GM23338 (cell line): ENCODE measurements around the gene HIVEP3.

ENCODE experiments used
- CREB1 ChIP-seq: fragments of 250-450 bp; sonication (Bioruptor Pico); IDR thresholded peaks from 2 replicates; pipeline ENCODE4 v1.5.0; 2020; ENCODE audit warnings: low read depth, mild to moderate bottlenecking, moderate library complexity
- EZH2 ChIP-seq: fragments of 200-600 bp; sonication (generic); IDR thresholded peaks from one replicate; pipeline ENCODE4 v1.8.0; 2017; ENCODE audit warnings: antibody characterized with exemption, mild to moderate bottlenecking, low read depth; ENCODE audit not compliant: unreplicated experiment
- EZH2phosphoT487 ChIP-seq: fragments of 200-600 bp; sonication (generic); IDR thresholded peaks from one replicate; pipeline ENCODE4 v1.8.1; 2018; ENCODE audit warnings: antibody characterized with exemption; ENCODE audit not compliant: unreplicated experiment
- JUNB ChIP-seq: IDR thresholded peaks from one replicate; pipeline ENCODE4 v1.6.1; 2016; ENCODE audit warnings: antibody characterized with exemption; ENCODE audit not compliant: unreplicated experiment
- NANOG ChIP-seq: IDR thresholded peaks from 2 replicates; pipeline ENCODE4 v1.6.1; 2016; ENCODE audit warnings: antibody characterized with exemption, borderline replicate concordance
- POLR2AphosphoS5 ChIP-seq: IDR thresholded peaks from 2 replicates; pipeline ENCODE4 v1.6.1; 2016; ENCODE audit warnings: antibody characterized with exemption, low read depth
- STAT1 ChIP-seq: IDR thresholded peaks from one replicate; pipeline ENCODE4 v1.6.1; 2016; ENCODE audit warnings: antibody characterized with exemption; ENCODE audit not compliant: unreplicated experiment
- ZNF114 ChIP-seq: fragments of 250-450 bp; sonication (Bioruptor Pico); IDR thresholded peaks from 2 replicates; pipeline ENCODE4 v1.5.0; 2020; ENCODE audit warnings: mild to moderate bottlenecking, moderate library complexity
- ZNF331 ChIP-seq: fragments of 250-450 bp; sonication (Bioruptor Pico); IDR thresholded peaks from 2 replicates; pipeline ENCODE4 v1.5.0; 2020; ENCODE audit warnings: low read depth, mild to moderate bottlenecking, moderate library complexity
- TF ChIP-seq, protein P1 (sequence below), 2 experiments: fragments of 200-600 bp in 1 of 2; sonication (generic) in 1 of 2; conservative IDR thresholded peaks; 2 replicates each; pipeline versions ENCODE4 v1.5.1 to v1.6.1; 2016 to 2017; ENCODE audit warnings: antibody characterized with exemption in 2 of 2, low read depth in 2 of 2, mild to moderate bottlenecking in 2 of 2, moderate library complexity in 1 of 2
- TF ChIP-seq, protein P2 (sequence below): IDR thresholded peaks from one replicate; pipeline ENCODE4 v1.6.1; 2018; ENCODE audit warnings: antibody characterized with exemption; ENCODE audit not compliant: unreplicated experiment
- TF ChIP-seq, protein P3 (sequence below): fragments of 250-450 bp; sonication (Bioruptor Pico); IDR thresholded peaks from 2 replicates; pipeline ENCODE4 v1.5.0; 2020; ENCODE audit warnings: mild to moderate bottlenecking, moderate library complexity
- TF ChIP-seq, protein P4 (sequence below): IDR thresholded peaks from 2 replicates; pipeline ENCODE4 v1.6.1; 2016; ENCODE audit warnings: antibody characterized with exemption

DNA sequence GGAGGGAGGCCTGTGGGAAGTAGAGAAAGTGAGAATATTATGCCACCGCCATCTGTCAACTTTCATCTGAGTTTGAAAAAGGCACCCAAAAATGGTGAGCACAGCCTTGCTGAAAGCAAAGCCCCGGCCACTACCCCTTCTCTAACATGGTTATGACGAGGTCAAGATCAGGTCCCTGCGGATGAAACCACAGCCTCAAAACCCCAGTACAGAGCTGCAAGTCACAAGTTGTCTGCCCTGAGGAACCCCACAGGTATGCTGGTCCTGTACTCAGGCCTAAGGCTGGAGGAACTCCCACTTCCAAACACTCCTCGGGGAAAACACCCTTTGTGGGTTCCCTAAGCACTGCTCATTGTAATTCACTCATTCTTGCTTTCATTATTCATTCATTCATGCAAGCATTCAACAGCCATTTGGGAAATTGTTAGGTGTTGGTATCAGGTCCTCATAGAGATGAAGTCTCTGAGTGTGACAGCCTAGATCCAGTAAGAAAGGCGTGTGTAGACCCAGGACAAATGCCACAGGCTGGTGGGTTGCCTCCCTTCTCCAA lies 217.7 kb downstream of the HIVEP3 start:
- TF ChIP-seq EZH2, result no peak
- TF ChIP-seq, protein P1, sequence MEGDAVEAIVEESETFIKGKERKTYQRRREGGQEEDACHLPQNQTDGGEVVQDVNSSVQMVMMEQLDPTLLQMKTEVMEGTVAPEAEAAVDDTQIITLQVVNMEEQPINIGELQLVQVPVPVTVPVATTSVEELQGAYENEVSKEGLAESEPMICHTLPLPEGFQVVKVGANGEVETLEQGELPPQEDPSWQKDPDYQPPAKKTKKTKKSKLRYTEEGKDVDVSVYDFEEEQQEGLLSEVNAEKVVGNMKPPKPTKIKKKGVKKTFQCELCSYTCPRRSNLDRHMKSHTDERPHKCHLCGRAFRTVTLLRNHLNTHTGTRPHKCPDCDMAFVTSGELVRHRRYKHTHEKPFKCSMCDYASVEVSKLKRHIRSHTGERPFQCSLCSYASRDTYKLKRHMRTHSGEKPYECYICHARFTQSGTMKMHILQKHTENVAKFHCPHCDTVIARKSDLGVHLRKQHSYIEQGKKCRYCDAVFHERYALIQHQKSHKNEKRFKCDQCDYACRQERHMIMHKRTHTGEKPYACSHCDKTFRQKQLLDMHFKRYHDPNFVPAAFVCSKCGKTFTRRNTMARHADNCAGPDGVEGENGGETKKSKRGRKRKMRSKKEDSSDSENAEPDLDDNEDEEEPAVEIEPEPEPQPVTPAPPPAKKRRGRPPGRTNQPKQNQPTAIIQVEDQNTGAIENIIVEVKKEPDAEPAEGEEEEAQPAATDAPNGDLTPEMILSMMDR (conservative IDR thresholded peaks at IDR 0.05; ENCODE audit: low read depth in 2 of 2), result no peak
- no peak for TF ChIP-seq STAT1
- TF ChIP-seq, protein P2, sequence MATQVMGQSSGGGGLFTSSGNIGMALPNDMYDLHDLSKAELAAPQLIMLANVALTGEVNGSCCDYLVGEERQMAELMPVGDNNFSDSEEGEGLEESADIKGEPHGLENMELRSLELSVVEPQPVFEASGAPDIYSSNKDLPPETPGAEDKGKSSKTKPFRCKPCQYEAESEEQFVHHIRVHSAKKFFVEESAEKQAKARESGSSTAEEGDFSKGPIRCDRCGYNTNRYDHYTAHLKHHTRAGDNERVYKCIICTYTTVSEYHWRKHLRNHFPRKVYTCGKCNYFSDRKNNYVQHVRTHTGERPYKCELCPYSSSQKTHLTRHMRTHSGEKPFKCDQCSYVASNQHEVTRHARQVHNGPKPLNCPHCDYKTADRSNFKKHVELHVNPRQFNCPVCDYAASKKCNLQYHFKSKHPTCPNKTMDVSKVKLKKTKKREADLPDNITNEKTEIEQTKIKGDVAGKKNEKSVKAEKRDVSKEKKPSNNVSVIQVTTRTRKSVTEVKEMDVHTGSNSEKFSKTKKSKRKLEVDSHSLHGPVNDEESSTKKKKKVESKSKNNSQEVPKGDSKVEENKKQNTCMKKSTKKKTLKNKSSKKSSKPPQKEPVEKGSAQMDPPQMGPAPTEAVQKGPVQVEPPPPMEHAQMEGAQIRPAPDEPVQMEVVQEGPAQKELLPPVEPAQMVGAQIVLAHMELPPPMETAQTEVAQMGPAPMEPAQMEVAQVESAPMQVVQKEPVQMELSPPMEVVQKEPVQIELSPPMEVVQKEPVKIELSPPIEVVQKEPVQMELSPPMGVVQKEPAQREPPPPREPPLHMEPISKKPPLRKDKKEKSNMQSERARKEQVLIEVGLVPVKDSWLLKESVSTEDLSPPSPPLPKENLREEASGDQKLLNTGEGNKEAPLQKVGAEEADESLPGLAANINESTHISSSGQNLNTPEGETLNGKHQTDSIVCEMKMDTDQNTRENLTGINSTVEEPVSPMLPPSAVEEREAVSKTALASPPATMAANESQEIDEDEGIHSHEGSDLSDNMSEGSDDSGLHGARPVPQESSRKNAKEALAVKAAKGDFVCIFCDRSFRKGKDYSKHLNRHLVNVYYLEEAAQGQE, result no peak
- no peak for TF ChIP-seq CREB1 (CRISPR knock-in tag)
- TF ChIP-seq POLR2AphosphoS5, result no peak
- TF ChIP-seq ZNF114 (CRISPR knock-in tag), result no peak
- TF ChIP-seq EZH2phosphoT487, result no peak
- TF ChIP-seq, protein P3, sequence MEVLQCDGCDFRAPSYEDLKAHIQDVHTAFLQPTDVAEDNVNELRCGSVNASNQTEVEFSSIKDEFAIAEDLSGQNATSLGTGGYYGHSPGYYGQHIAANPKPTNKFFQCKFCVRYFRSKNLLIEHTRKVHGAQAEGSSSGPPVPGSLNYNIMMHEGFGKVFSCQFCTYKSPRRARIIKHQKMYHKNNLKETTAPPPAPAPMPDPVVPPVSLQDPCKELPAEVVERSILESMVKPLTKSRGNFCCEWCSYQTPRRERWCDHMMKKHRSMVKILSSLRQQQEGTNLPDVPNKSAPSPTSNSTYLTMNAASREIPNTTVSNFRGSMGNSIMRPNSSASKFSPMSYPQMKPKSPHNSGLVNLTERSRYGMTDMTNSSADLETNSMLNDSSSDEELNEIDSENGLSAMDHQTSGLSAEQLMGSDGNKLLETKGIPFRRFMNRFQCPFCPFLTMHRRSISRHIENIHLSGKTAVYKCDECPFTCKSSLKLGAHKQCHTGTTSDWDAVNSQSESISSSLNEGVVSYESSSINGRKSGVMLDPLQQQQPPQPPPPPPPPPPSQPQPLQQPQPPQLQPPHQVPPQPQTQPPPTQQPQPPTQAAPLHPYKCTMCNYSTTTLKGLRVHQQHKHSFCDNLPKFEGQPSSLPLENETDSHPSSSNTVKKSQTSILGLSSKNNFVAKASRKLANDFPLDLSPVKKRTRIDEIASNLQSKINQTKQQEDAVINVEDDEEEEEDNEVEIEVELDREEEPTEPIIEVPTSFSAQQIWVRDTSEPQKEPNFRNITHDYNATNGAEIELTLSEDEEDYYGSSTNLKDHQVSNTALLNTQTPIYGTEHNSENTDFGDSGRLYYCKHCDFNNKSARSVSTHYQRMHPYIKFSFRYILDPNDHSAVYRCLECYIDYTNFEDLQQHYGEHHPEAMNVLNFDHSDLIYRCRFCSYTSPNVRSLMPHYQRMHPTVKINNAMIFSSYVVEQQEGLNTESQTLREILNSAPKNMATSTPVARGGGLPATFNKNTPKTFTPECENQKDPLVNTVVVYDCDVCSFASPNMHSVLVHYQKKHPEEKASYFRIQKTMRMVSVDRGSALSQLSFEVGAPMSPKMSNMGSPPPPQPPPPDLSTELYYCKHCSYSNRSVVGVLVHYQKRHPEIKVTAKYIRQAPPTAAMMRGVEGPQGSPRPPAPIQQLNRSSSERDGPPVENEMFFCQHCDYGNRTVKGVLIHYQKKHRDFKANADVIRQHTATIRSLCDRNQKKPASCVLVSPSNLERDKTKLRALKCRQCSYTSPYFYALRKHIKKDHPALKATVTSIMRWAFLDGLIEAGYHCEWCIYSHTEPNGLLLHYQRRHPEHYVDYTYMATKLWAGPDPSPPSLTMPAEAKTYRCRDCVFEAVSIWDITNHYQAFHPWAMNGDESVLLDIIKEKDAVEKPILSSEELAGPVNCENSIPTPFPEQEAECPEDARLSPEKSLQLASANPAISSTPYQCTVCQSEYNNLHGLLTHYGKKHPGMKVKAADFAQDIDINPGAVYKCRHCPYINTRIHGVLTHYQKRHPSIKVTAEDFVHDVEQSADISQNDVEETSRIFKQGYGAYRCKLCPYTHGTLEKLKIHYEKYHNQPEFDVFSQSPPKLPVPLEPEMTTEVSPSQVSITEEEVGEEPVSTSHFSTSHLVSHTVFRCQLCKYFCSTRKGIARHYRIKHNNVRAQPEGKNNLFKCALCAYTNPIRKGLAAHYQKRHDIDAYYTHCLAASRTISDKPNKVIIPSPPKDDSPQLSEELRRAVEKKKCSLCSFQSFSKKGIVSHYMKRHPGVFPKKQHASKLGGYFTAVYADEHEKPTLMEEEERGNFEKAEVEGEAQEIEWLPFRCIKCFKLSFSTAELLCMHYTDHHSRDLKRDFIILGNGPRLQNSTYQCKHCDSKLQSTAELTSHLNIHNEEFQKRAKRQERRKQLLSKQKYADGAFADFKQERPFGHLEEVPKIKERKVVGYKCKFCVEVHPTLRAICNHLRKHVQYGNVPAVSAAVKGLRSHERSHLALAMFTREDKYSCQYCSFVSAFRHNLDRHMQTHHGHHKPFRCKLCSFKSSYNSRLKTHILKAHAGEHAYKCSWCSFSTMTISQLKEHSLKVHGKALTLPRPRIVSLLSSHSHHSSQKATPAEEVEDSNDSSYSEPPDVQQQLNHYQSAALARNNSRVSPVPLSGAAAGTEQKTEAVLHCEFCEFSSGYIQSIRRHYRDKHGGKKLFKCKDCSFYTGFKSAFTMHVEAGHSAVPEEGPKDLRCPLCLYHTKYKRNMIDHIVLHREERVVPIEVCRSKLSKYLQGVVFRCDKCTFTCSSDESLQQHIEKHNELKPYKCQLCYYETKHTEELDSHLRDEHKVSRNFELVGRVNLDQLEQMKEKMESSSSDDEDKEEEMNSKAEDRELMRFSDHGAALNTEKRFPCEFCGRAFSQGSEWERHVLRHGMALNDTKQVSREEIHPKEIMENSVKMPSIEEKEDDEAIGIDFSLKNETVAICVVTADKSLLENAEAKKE (CRISPR knock-in tag), result no peak
- no peak for TF ChIP-seq ZNF331 (CRISPR knock-in tag)
- TF ChIP-seq NANOG, result no peak
- TF ChIP-seq, protein P4, sequence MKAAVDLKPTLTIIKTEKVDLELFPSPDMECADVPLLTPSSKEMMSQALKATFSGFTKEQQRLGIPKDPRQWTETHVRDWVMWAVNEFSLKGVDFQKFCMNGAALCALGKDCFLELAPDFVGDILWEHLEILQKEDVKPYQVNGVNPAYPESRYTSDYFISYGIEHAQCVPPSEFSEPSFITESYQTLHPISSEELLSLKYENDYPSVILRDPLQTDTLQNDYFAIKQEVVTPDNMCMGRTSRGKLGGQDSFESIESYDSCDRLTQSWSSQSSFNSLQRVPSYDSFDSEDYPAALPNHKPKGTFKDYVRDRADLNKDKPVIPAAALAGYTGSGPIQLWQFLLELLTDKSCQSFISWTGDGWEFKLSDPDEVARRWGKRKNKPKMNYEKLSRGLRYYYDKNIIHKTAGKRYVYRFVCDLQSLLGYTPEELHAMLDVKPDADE, result no peak
- no peak for TF ChIP-seq JUNB
